H1 (cell line): ENCODE measurements around the gene POU6F2. TPM values are rescaled to one million over a fixed set of nuclear protein-coding genes. Genes with fewer than 3 reads are reported as not detected.

Experiments
- CTCF ChIA-PET: fragments of 300-600 bp; sonication (Branson Sonifier 250); formaldehyde crosslinking; loops from one replicate; lab custom pipeline; 2021; ENCODE audit not compliant: partially characterized antibody; lab: Charles Lee
- POLR2A ChIA-PET: fragments of 300-600 bp; sonication (Branson Sonifier 250); formaldehyde crosslinking; loops from one replicate; lab custom pipeline; 2021; ENCODE audit warnings: inconsistent platforms; ENCODE audit not compliant: partially characterized antibody; lab: Charles Lee
- DNase-seq, 2 experiments: peaks; one replicate each; pipeline versions ENCODE4 v3.0.0 to v3.0.0-alpha.2; 2010 to 2022; ENCODE audit warnings: low spot score in 2 of 2, low read depth in 1 of 2, mixed read lengths in 1 of 2
- FAIRE-seq: peaks from 2 replicates; lab custom pipeline; 2011; peaks lifted over from hg19 to GRCh38; lab: Jason Lieb, UNC
- H2AFZ ChIP-seq: 2 replicates; pipeline ENCODE4 v1.8.1; 2012; ENCODE audit warnings: low read length, inconsistent platforms
- H2AK5ac ChIP-seq: 2 replicates; pipeline ENCODE4 v1.6.1; 2013; ENCODE audit warnings: low read depth, low read length
- H2BK120ac ChIP-seq: replicated peaks from 2 replicates; pipeline ENCODE3; 2013; ENCODE audit warnings: low read depth, low read length, inconsistent platforms
- H2BK12ac ChIP-seq: 2 replicates; pipeline ENCODE4 v1.6.1; 2013; ENCODE audit warnings: low read depth, low read length
- H2BK15ac ChIP-seq: 2 replicates; pipeline ENCODE4 v1.6.1; 2013; ENCODE audit warnings: low read length
- H2BK20ac ChIP-seq: 2 replicates; pipeline ENCODE4 v1.6.1; 2013; ENCODE audit warnings: low read length
- H2BK5ac ChIP-seq: 2 replicates; pipeline ENCODE4 v1.6.1; 2013; ENCODE audit warnings: low read depth, low read length
- H3K14ac ChIP-seq: 2 replicates; pipeline ENCODE4 v1.6.1; 2013; ENCODE audit warnings: inconsistent platforms; ENCODE audit not compliant: insufficient read length
- H3K18ac ChIP-seq: 2 replicates; pipeline ENCODE4 v1.6.1; 2013; ENCODE audit warnings: low read length; ENCODE audit errors: extremely low read depth
- H3K23ac ChIP-seq: 2 replicates; pipeline ENCODE4 v1.6.1; 2013; ENCODE audit warnings: inconsistent platforms; ENCODE audit not compliant: insufficient read length
- H3K23me2 ChIP-seq: 2 replicates; pipeline ENCODE4 v1.6.1; 2013; ENCODE audit warnings: low read depth, low read length
- H3K27ac ChIP-seq: 2 replicates; pipeline ENCODE4 v1.6.1; 2011; ENCODE audit warnings: low read depth, low read length, inconsistent platforms
- H3K27me3 ChIP-seq, 4 experiments: replicated peaks in 1 of 4; 1 replicate in 1 of 4; 2 replicates in 3 of 4; pipeline versions ENCODE4 v1.6.1 to v1.8.1; 2011 to 2013; ENCODE audit warnings: low read length in 3 of 4, mild to moderate bottlenecking in 3 of 4, inconsistent platforms in 2 of 4, mixed read lengths in 2 of 4, moderate library complexity in 1 of 4; ENCODE audit not compliant: control insufficient read depth in 3 of 4, insufficient read depth in 3 of 4; ENCODE audit errors: extremely low read depth in 1 of 4
- H3K36me3 ChIP-seq, 4 experiments: 2 replicates each; pipeline versions ENCODE4 v1.6.1 to v1.8.1; 2011 to 2013; ENCODE audit warnings: mild to moderate bottlenecking in 4 of 4, low read length in 3 of 4, moderate library complexity in 2 of 4, control low read depth in 1 of 4, inconsistent platforms in 1 of 4; ENCODE audit not compliant: insufficient read depth in 4 of 4, control insufficient read depth in 2 of 4
- H3K4ac ChIP-seq: replicated peaks from 2 replicates; pipeline ENCODE3; 2013; ENCODE audit warnings: low read length, low read depth, mixed read lengths, inconsistent platforms; ENCODE audit not compliant: insufficient read length
- H3K4me1 ChIP-seq, 4 experiments: replicated peaks in 1 of 4; 1 replicate in 1 of 4; 2 replicates in 3 of 4; pipeline versions ENCODE4 v1.6.1 to v1.8.1; 2011 to 2013; ENCODE audit warnings: low read length in 3 of 4, inconsistent platforms in 2 of 4, mixed read lengths in 1 of 4; ENCODE audit not compliant: insufficient read depth in 4 of 4, control insufficient read depth in 3 of 4
- H3K4me2 ChIP-seq, 2 experiments: 2 replicates each; pipeline versions ENCODE4 v1.6.1 to v1.8.1; 2011 to 2013; ENCODE audit warnings: low read depth in 2 of 2, low read length in 2 of 2, control low read depth in 1 of 2, inconsistent platforms in 1 of 2, mild to moderate bottlenecking in 1 of 2; ENCODE audit not compliant: insufficient read depth in 1 of 2
- H3K4me3 ChIP-seq, 4 experiments: fragments of 200-600, 300-600 bp in 1 of 4; sonication (generic), shearing (Covaris generic), sonication (Bioruptor Twin) in 1 of 4; 2 replicates each; pipeline versions ENCODE4 v1.5.1 to v1.8.1; 2011 to 2016; ENCODE audit warnings: low read length in 4 of 4, low read depth in 3 of 4, control low read depth in 2 of 4, inconsistent platforms in 2 of 4, mild to moderate bottlenecking in 2 of 4, mixed read lengths in 1 of 4, moderate library complexity in 1 of 4; ENCODE audit not compliant: insufficient read depth in 2 of 4; ENCODE audit errors: extremely low read depth in 1 of 4
- H3K56ac ChIP-seq: replicated peaks from 2 replicates; pipeline ENCODE3; 2013; ENCODE audit warnings: low read depth, mild to moderate bottlenecking, mixed read lengths, low read length, inconsistent platforms; ENCODE audit not compliant: insufficient read length
- H3K79me1 ChIP-seq: 2 replicates; pipeline ENCODE4 v1.6.1; 2013; ENCODE audit warnings: low read depth, low read length, control low read depth
- H3K79me2 ChIP-seq, 2 experiments: 2 replicates each; pipeline versions ENCODE4 v1.6.1 to v1.8.1; 2012 to 2013; ENCODE audit warnings: low read length in 2 of 2, mild to moderate bottlenecking in 2 of 2, inconsistent platforms in 1 of 2; ENCODE audit not compliant: insufficient read depth in 2 of 2, control insufficient read depth in 1 of 2
- H3K9ac ChIP-seq, 4 experiments: replicated peaks in 1 of 4; 1 replicate in 1 of 4; 2 replicates in 3 of 4; pipeline versions ENCODE4 v1.6.1 to v1.8.1; 2011 to 2013; ENCODE audit warnings: low read depth in 3 of 4, low read length in 3 of 4, control low read depth in 2 of 4, mild to moderate bottlenecking in 2 of 4, moderate library complexity in 2 of 4, inconsistent platforms in 1 of 4; ENCODE audit errors: extremely low read depth in 1 of 4
- H3K9me3 ChIP-seq, 2 experiments: 2 replicates each; pipeline versions ENCODE4 v1.6.1 to v1.8.1; 2012 to 2013; ENCODE audit warnings: mild to moderate bottlenecking in 2 of 2, moderate library complexity in 2 of 2, control low read depth in 1 of 2, inconsistent platforms in 1 of 2, low read depth in 1 of 2, low read length in 1 of 2, mixed read lengths in 1 of 2; ENCODE audit not compliant: insufficient read depth in 2 of 2
- H4K20me1 ChIP-seq, 2 experiments: replicated peaks in 1 of 2; 2 replicates each; pipeline versions ENCODE3 to v1.8.1; 2011 to 2013; ENCODE audit warnings: inconsistent platforms in 2 of 2, low read length in 2 of 2, mild to moderate bottlenecking in 1 of 2; ENCODE audit not compliant: insufficient read depth in 2 of 2, control insufficient read depth in 1 of 2
- H4K5ac ChIP-seq: 2 replicates; pipeline ENCODE4 v1.6.1; 2013; ENCODE audit warnings: low read length, low read depth, mixed read lengths, inconsistent platforms; ENCODE audit not compliant: insufficient read length
- H4K8ac ChIP-seq: 2 replicates; pipeline ENCODE4 v1.8.0; 2013; ENCODE audit warnings: mild to moderate bottlenecking, moderate library complexity, low read length, inconsistent platforms; ENCODE audit not compliant: insufficient read depth; ENCODE audit errors: extremely low read depth
- H4K91ac ChIP-seq: replicated peaks from 2 replicates; pipeline ENCODE3; 2013; ENCODE audit warnings: low read length, mixed read lengths, inconsistent platforms; ENCODE audit not compliant: insufficient read length
- CEBPB ChIP-seq: IDR thresholded peaks from 2 replicates; pipeline ENCODE4 v1.6.1; 2012; ENCODE audit warnings: low read depth, low read length
- MAFK ChIP-seq: IDR thresholded peaks from 2 replicates; pipeline ENCODE4 v1.6.1; 2012; ENCODE audit warnings: low read depth, mild to moderate bottlenecking, improper control_type of control experiment, low read length
- POLR2A ChIP-seq, 2 experiments: IDR thresholded peaks; 1 replicate in 1 of 2; 2 replicates in 1 of 2; pipeline ENCODE4 v1.6.1; 2011; ENCODE audit warnings: low read depth in 2 of 2, low read length in 2 of 2, mild to moderate bottlenecking in 2 of 2; ENCODE audit errors: control extremely low read depth in 1 of 2
- RFX5 ChIP-seq: IDR thresholded peaks from 2 replicates; pipeline ENCODE4 v1.6.1; 2011; ENCODE audit warnings: low read depth, low read length, improper control_type of control experiment, borderline replicate concordance
- WGBS, 2 experiments: shearing (Covaris generic) in 1 of 2; methylation state at CpG; one replicate each; pipeline versions ENCODE4 v1.1.6 to v1.1.7; 2013 to 2015; ENCODE audit warnings: low lambda C conversion rate in 2 of 2, mixed read lengths in 2 of 2, inconsistent platforms in 1 of 2, low coverage in 1 of 2, missing lambda C conversion rate in 1 of 2; ENCODE audit not compliant: insufficient replicate concordance in 2 of 2, insufficient coverage in 1 of 2, insufficient read length in 1 of 2; ENCODE audit errors: extremely low coverage in 1 of 2, missing lambda C conversion rate in 1 of 2; 5-methylcytosine and 5-hydroxymethylcytosine counted together
- polyA plus RNA-seq, 7 experiments: library from polyadenylated mRNA; depleted of rRNA in 3 of 7; stranded (reverse) in 5 of 7; unstranded in 2 of 7; fragments of >200 nt in 5 of 7; fragments of 200-250 nt in 2 of 7; gene quantifications; 1 replicate in 5 of 7; 2 replicates in 1 of 7; 4 replicates in 1 of 7; pipeline versions ENCODE4 v1.2.1 to v1.2.3, GENCODE V29; 2011 to 2013; ENCODE audit warnings: missing spikeins in 2 of 7, mixed read lengths in 2 of 7
- total RNA-seq: library from RNA; stranded (reverse); fragmentation: NEBNext Ultra II Directional; extraction: Animal tissue kit (Norgen Biotek cat#: 25700); gene quantifications from 2 replicates; pipeline ENCODE4 v1.2.1, GENCODE V29; 2021

The POU6F2 gene
- total and polyA plus RNA-seq, 2 of the 8 experiments (the other 6 are each of a cell fraction or from before 2014, with no cell fraction given), result 1.1 to 2.0 TPM

DNA sequence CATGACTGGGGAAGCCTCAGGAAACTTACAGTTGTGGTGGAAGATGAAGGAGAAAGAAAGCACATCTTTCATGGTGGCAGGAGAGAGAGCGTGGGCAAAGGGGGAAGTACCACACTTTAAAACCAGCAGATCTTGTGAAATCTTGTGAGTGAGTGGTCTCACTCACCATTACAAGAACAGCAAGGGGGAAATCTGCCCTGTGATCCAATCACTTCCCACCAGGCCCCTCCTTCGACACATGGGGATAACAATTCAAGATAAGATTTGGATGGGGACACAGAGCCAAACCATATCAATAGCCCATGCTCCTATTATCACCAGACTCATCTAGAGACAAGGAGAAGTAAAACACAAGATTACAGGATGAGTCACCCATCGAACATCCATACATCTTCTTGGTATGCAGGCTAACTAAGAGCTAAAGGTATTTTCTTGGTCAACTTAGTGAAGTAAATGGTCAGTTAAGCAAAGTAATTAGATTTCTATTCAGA, 533.2 kb downstream of the POU6F2 start:
- no peak for FAIRE-seq
- H3K4me2 ChIP-seq, result no peak overlapping the region
- no peak for DNase-seq

More for the DNA sequence above, 533.2 kb downstream of the POU6F2 start:
- Histone ChIP-seq H3K79me1 (no peaks in the 10 kb centered on the region), H3K4ac (no peak overlapping the region), H2BK5ac (no peak overlapping the region), H3K14ac (no peak overlapping the region), H3K18ac (no peak overlapping the region), H2BK120ac (no peak overlapping the region), H3K27me3 (no peaks in the 10 kb centered on the region), H4K8ac (no peak overlapping the region), H3K27ac (no peak overlapping the region), H3K23me2 (no peaks in the 10 kb centered on the region; the same call in 1 of the 2 replicates), H4K91ac (no peak overlapping the region), H3K56ac (no peak overlapping the region), H3K4me3 (no peak overlapping the region), H4K5ac (no peak overlapping the region), H3K4me1 (no peaks in the 10 kb centered on the region), H2AFZ (no peak overlapping the region), H2AK5ac (no peak overlapping the region), H3K23ac (no peak overlapping the region), H2BK12ac (no peak overlapping the region), H4K20me1 (no peaks in the 10 kb centered on the region), H3K36me3 (no peaks in the 10 kb centered on the region)
- ChIA-PET CTCF (interaction anchor here (0.5 to 2.2 kb wide), 9 partner anchors 8 to 638 kb away, joined by 3 to 9 read pairs (median 3); no protein-coding TSS in a partner anchor), POLR2A (interaction anchor here (0.7 kb wide), 1 partner anchor 8 kb away, joined by 3 read pairs; no protein-coding TSS in a partner anchor)
- no peak for TF ChIP-seq RFX5
- TF ChIP-seq POLR2A (IDR thresholded peaks at IDR 0.05; ENCODE audit: control extremely low read depth in 1 of 2, low read depth in 2 of 2, low read length in 2 of 2), result no peak
- TF ChIP-seq CEBPB, result no peak
- no peak for TF ChIP-seq MAFK
- TF ChIP-seq, all 59 proteins: peak for 0
- WGBS, 2 experiments, result 86% methylated on average over 3 of the region's 3 CpGs; no CpG with 5 or more reads in 1 of the 2 experiments
- H2BK20ac ChIP-seq, result no peak overlapping the region
- H3K9ac ChIP-seq, result no peak overlapping the region
- H3K79me2 ChIP-seq, result no peaks in the 10 kb centered on the region
- H2BK15ac ChIP-seq, result no peak overlapping the region
- H3K9me3 ChIP-seq, result no peaks in the 10 kb centered on the region
